HepG2 (cell line): ENCODE results near the gene ADM5. TPM values are rescaled to one million over a fixed set of nuclear protein-coding genes. Genes with fewer than 3 reads are reported as not detected.
A peak's percentile ranks its signal among the peaks of the same experiment; 100 is the strongest.

Experiments used
- ADNP ChIP-seq: sonication (generic); formaldehyde crosslinking; IDR thresholded peaks from 2 replicates; pipeline ENCODE4 v1.4.0; 2020; ENCODE audit warnings: missing genetic modification reagents
- GZF1 ChIP-seq: sonication (generic); formaldehyde crosslinking; IDR thresholded peaks from 2 replicates; pipeline ENCODE4 v1.5.1; 2020; ENCODE audit warnings: mild to moderate bottlenecking, missing genetic modification reagents
- KDM1A ChIP-seq: IDR thresholded peaks from 2 replicates; pipeline ENCODE4 v1.6.1; 2016; ENCODE audit warnings: missing compliant biosample characterization
- MLXIP ChIP-seq: sonication (generic); formaldehyde crosslinking; IDR thresholded peaks from 2 replicates; pipeline ENCODE4 v1.9.0; 2021; ENCODE audit warnings: missing genetic modification reagents, borderline replicate concordance
- NONO ChIP-seq, 2 experiments: fragments of 450-650 bp in 1 of 2; sonication (generic) in 1 of 2; formaldehyde crosslinking in 1 of 2; IDR thresholded peaks in 1 of 2; conservative IDR thresholded peaks in 1 of 2; 2 replicates each; pipeline versions ENCODE4 v1.6.1 to v1.8.0; 2017 to 2022; ENCODE audit warnings: mild to moderate bottlenecking in 1 of 2, missing genetic modification reagents in 1 of 2, moderate library complexity in 1 of 2
- RXRA ChIP-seq: sonication (generic); formaldehyde crosslinking; IDR thresholded peaks from 2 replicates; pipeline ENCODE4 v1.5.1; 2020; ENCODE audit warnings: missing genetic modification reagents
- SNAPC2 ChIP-seq: sonication (generic); formaldehyde crosslinking; IDR thresholded peaks from 2 replicates; pipeline ENCODE4 v1.8.1; 2022; ENCODE audit warnings: mild to moderate bottlenecking, missing genetic modification reagents
- TBL1XR1 ChIP-seq: fragments of 150-350 bp; IDR thresholded peaks from 2 replicates; pipeline ENCODE4 v1.6.1; 2014; ENCODE audit warnings: borderline replicate concordance, low read length; ENCODE audit not compliant: partially characterized antibody
- ZKSCAN8 ChIP-seq: IDR thresholded peaks from 2 replicates; pipeline ENCODE4 v1.6.1; 2016; ENCODE audit warnings: borderline replicate concordance, missing genetic modification reagents, missing compliant biosample characterization
- ZMAT5 ChIP-seq: sonication (generic); formaldehyde crosslinking; IDR thresholded peaks from 2 replicates; pipeline ENCODE4 v1.5.0; 2020; ENCODE audit warnings: mild to moderate bottlenecking, low read depth, missing genetic modification reagents, borderline replicate concordance
- ZNF33B ChIP-seq: sonication (generic); formaldehyde crosslinking; IDR thresholded peaks from 2 replicates; pipeline ENCODE4 v1.5.1; 2020; ENCODE audit warnings: mild to moderate bottlenecking, missing genetic modification reagents
- ZNF441 ChIP-seq: sonication (generic); formaldehyde crosslinking; IDR thresholded peaks from 2 replicates; pipeline ENCODE4 v1.7.0; 2021; ENCODE audit warnings: missing genetic modification reagents, borderline replicate concordance
- ZSCAN21 ChIP-seq: sonication (generic); formaldehyde crosslinking; IDR thresholded peaks from 2 replicates; pipeline ENCODE4 v1.8.0; 2022; ENCODE audit warnings: mild to moderate bottlenecking, missing genetic modification reagents, moderate library complexity, borderline replicate concordance
- polyA plus RNA-seq, 8 experiments: library from polyadenylated mRNA; depleted of rRNA in 3 of 8; stranded (reverse) in 7 of 8; unstranded in 1 of 8; fragments of >200 nt; fragmentation: Illumina TruSeq in 4 of 8; extraction: Trizol in 4 of 8; gene quantifications; 2 replicates each; pipeline versions ENCODE4 v1.2.1 to v1.2.3, GENCODE V29; 2011 to 2016; ENCODE audit warnings: low read depth in 4 of 8, missing spikeins in 1 of 8, mixed read lengths in 1 of 8; ENCODE audit not compliant: insufficient read depth in 1 of 8
- total RNA-seq, 5 experiments: library from RNA; depleted of rRNA; stranded (reverse); fragments of >200 nt; fragmentation: Illumina TruSeq; extraction: Trizol; gene quantifications; 2 replicates each; pipeline ENCODE4 v1.2.3, GENCODE V29; 2016; ENCODE audit warnings: low read depth in 1 of 5
- TF ChIP-seq, protein P1 (sequence below): sonication (generic); formaldehyde crosslinking; IDR thresholded peaks from 2 replicates; pipeline ENCODE4 v1.5.0; 2020; ENCODE audit warnings: mild to moderate bottlenecking, missing genetic modification reagents, borderline replicate concordance
- TF ChIP-seq, protein P2 (sequence below), 2 experiments: sonication (generic) in 1 of 2; formaldehyde crosslinking in 1 of 2; IDR thresholded peaks; 2 replicates each; pipeline versions ENCODE4 v1.4.0 to v1.6.1; 2016 to 2020; ENCODE audit warnings: borderline replicate concordance in 1 of 2, low read depth in 1 of 2, mild to moderate bottlenecking in 1 of 2, missing genetic modification reagents in 1 of 2

The ADM5 gene
- total and polyA plus RNA-seq, 2 of the 13 experiments (the other 11 are each of a cell fraction or from before 2014, with no cell fraction given): 2.7 to 4.1 TPM

DNA sequence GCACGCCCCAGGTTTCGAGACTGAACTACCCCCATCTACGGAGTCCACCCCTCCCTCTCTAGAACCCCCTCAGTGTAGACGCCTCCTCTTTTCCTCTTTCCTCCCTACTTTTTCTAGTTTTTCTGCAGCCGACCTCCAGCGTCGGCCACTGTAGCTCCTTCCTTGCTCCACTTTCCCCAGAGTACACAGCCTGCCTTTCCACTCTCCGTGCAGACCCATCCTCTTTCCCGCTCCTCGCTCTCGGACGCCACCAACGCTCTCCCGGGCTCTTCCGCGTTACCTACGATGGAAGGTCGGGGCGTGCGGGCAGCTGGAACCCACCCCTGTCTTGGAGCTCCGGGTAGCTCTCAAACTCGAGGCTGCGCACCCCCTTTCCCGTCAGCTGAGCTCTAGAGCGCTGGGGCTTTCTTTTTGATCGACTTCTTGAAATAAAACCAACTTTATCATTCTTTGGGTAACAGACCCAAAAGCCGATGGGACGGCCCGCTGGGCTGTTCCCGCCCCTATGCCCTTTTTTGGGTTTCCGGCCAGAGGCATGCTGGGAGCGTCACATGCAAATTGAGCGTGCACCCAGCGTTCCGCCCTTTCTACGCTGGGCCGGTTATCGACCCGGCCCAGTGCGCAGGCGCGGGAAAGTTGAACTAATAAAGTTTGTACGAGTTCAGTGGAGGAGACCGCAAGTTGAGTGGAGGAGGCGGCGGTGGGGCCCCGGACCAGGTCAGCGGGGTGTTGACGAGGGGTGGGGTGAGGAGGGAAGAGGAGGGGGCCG lies 23.9 kb upstream of the ADM5 start, which contains the start of the genes BCL2L12 and IRF3 (continued):
- TF ChIP-seq, protein P1, sequence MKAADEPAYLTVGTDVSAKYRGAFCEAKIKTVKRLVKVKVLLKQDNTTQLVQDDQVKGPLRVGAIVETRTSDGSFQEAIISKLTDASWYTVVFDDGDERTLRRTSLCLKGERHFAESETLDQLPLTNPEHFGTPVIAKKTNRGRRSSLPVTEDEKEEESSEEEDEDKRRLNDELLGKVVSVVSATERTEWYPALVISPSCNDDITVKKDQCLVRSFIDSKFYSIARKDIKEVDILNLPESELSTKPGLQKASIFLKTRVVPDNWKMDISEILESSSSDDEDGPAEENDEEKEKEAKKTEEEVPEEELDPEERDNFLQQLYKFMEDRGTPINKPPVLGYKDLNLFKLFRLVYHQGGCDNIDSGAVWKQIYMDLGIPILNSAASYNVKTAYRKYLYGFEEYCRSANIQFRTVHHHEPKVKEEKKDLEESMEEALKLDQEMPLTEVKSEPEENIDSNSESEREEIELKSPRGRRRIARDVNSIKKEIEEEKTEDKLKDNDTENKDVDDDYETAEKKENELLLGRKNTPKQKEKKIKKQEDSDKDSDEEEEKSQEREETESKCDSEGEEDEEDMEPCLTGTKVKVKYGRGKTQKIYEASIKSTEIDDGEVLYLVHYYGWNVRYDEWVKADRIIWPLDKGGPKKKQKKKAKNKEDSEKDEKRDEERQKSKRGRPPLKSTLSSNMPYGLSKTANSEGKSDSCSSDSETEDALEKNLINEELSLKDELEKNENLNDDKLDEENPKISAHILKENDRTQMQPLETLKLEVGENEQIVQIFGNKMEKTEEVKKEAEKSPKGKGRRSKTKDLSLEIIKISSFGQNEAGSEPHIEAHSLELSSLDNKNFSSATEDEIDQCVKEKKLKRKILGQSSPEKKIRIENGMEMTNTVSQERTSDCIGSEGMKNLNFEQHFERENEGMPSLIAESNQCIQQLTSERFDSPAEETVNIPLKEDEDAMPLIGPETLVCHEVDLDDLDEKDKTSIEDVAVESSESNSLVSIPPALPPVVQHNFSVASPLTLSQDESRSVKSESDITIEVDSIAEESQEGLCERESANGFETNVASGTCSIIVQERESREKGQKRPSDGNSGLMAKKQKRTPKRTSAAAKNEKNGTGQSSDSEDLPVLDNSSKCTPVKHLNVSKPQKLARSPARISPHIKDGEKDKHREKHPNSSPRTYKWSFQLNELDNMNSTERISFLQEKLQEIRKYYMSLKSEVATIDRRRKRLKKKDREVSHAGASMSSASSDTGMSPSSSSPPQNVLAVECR (CRISPR knock-in tag): peak; percentile 84
- TF ChIP-seq ZSCAN21 (CRISPR knock-in tag) (no peak), NONO (IDR thresholded peaks at IDR 0.05) (no peak), NONO (CRISPR knock-in tag; conservative IDR thresholded peaks at IDR 0.05) (no peak), ZNF441 (0 out of 2 replicates have a peak, but pooled peaks have one; percentile 46), MLXIP (CRISPR knock-in tag) (no peak), ADNP (CRISPR knock-in tag) (no peak), GZF1 (CRISPR knock-in tag) (0 out of 2 replicates have a peak, but pooled peaks have one; percentile 43), SNAPC2 (CRISPR knock-in tag) (peak; percentile 98), ZKSCAN8 (CRISPR knock-in tag) (no peak; the same call in 1 of the 2 replicates), ZMAT5 (CRISPR knock-in tag) (no peak), KDM1A (no peak), TBL1XR1 (no peak), RXRA (no peak), ZNF33B (CRISPR knock-in tag) (no peak)
- TF ChIP-seq, protein P2, sequence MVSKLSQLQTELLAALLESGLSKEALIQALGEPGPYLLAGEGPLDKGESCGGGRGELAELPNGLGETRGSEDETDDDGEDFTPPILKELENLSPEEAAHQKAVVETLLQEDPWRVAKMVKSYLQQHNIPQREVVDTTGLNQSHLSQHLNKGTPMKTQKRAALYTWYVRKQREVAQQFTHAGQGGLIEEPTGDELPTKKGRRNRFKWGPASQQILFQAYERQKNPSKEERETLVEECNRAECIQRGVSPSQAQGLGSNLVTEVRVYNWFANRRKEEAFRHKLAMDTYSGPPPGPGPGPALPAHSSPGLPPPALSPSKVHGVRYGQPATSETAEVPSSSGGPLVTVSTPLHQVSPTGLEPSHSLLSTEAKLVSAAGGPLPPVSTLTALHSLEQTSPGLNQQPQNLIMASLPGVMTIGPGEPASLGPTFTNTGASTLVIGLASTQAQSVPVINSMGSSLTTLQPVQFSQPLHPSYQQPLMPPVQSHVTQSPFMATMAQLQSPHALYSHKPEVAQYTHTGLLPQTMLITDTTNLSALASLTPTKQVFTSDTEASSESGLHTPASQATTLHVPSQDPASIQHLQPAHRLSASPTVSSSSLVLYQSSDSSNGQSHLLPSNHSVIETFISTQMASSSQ (IDR thresholded peaks at IDR 0.05; ENCODE audit: low read depth): no peak
- TF ChIP-seq, protein P2 (CRISPR knock-in tag; IDR thresholded peaks at IDR 0.05; ENCODE audit: borderline replicate concordance): peak; percentile 39; the same call in 1 of the 2 replicates
